ENCODE results near the gene STOML1.

The STOML1 gene, protein sequence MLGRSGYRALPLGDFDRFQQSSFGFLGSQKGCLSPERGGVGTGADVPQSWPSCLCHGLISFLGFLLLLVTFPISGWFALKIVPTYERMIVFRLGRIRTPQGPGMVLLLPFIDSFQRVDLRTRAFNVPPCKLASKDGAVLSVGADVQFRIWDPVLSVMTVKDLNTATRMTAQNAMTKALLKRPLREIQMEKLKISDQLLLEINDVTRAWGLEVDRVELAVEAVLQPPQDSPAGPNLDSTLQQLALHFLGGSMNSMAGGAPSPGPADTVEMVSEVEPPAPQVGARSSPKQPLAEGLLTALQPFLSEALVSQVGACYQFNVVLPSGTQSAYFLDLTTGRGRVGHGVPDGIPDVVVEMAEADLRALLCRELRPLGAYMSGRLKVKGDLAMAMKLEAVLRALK

DNA sequence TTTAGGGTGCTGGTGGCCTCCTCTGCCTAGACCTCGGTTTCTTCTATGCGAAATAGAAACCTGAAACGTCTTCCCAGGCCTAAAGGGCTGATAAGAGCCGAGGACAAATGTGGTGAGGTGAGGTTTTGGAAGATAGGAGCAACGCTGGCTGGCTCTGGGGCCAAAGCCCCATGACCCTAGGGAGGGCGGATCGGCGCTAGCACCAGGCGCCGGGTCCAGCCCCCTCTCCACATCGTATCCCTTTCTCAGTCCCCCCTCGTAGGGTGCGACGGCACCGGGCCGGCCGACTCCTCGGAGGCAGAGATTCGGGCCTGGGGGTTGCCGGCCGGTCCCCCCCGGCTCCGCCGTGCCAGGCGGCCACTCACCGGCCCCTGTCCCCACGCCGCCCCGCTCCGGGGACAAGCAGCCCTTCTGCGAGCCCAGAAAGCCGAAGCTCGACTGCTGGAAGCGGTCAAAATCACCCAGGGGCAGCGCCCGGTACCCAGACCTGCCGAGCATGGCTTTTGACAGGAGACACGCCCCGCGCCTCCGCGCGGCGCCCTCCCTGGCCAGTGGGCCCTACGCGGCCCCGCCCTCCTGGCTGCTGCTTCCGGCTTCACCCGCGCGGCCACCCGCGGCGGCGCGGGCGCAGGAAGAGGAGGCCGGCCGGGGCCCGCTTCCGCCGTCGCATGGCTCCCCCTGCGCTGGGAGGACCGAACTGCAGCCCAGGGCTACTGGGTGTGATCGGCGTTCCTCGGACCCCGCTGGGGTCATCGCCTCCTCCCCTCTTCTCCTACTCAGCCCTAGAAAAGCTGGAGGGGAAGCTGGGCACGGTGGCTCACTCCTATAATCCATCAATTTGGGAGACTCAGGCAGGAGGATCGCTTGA, at the start of gene STOML1:
Gene STOML1 (minus strand): TSS at position 570 of the 868 bp plus-strand sequence. CDS start 72 bp downstream, at position 498.
- DNase-seq: peak; percentile 80 to 95 (median 88)

DNA sequence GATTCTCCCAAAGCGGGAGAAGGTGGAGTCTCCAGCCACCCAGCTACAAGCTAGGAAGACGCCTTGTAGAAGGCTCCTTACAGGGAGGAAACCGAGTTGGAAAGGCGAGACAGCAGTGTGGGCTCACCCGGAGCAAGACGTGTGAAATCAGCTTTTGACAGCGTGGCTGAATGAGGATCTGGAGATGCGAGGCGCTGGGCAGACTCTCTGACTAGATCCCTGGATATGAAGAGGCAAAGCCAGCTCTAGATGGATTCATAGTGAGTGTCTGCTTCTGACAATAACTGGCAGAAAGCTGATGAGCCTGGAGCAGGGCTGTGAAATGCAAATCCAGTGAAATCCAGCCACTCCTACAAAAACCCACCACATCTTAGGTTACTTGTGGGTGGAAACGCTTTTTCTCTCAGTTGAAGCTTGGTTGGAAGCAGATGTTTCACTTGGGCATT, 49.2 kb upstream of the STOML1 start:
- DNase-seq: no peak

DNA sequence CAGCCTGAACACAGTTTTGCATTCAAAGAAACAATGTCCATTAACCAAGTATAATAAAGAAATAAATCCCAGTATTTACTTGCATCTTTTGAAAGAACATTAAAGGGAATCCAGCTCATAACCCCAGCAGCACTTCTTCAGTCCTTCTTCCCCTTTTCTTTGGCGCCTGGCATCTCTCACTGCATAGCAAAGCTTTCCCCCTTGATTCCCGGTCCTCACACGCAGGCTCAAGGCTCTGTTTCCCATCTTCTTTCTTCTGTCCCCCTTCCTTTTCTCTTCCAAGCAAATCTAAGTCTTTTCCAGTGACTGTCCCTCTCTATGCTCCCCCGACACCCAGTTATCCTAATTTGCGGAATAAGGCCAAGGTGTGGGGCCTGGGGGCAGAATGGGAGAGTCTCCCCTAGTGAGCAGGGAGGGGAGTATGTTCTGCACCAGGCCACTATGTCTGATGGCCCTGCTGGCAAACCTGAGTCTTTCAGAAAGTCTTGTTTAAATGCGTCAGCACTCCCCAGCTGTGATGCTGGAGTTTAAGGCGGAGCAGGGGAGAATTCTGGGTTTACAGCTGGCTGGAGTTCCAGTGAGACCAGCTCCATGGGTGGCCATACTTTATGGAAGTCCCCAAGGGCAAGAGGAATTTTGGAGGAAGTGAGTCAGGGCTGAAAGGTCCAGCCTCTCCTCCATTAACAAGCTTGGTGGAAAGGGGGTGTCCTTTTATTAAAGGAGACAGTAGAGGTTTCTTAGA, 48.2 kb upstream of the STOML1 start:
- DNase-seq: no peak

DNA sequence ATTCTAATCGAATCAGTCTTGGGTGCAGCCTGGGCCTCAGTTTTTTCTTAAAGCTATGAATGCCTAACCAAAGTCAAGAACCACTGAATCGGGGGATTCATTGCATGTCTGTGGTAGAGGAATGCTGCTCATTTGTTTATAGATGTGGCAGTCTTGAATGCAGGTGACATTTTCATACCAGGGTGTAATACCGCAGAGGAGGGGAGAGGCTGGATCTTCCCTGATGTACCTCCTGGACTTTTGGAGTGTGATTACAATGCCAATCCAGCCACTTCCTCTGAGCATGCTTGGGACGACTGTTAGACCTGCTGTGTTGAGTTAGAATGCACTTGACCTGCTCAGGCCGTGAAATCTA, 47.5 kb upstream of the STOML1 start:
- DNase-seq: no peak

DNA sequence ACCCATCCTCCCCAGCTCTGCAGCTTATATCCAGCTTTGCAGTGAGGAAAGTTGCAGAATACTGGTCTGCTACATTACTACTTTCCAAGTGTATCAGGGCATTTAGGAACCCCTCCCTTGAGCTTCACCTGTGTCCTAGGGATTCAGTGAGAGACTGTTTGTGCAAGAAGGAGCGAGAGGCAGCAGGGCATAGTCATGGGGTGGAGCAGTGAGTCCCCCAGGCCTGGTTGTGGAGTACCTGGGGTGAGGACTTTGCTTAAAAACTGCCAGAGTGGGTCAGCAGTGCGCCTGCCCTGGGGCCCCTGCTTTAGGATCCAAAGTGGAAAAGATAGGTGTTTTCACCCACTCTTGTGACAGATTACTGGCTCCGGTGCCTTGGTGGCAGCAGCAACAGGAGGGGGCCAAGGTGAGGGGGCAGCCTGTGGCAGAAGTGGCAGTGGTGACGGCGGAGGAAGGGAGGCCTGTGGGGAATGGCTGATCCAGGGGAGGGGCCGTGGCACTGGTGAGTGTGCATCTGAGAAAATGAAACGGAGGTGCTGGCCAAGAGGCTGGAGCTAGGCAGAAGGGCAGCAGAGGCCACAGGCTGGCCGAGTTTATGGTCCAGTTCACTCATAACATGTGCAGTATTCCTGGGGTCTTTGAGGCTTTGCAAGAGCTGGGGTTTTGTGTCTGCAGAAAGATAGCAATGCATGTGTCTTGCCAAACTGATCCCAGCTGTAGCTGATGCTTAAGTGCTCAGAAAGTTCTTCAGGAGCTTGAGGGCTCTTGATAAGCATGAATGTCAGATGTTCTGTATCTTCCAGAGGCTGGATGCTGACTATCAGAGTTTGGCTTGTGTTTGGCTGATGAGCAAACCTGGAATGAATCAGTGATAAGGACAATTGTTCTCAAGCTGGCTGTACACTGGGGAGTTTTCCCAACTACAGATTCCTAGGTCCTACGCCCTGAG, 46.9 kb upstream of the STOML1 start:
- DNase-seq: no peak

DNA sequence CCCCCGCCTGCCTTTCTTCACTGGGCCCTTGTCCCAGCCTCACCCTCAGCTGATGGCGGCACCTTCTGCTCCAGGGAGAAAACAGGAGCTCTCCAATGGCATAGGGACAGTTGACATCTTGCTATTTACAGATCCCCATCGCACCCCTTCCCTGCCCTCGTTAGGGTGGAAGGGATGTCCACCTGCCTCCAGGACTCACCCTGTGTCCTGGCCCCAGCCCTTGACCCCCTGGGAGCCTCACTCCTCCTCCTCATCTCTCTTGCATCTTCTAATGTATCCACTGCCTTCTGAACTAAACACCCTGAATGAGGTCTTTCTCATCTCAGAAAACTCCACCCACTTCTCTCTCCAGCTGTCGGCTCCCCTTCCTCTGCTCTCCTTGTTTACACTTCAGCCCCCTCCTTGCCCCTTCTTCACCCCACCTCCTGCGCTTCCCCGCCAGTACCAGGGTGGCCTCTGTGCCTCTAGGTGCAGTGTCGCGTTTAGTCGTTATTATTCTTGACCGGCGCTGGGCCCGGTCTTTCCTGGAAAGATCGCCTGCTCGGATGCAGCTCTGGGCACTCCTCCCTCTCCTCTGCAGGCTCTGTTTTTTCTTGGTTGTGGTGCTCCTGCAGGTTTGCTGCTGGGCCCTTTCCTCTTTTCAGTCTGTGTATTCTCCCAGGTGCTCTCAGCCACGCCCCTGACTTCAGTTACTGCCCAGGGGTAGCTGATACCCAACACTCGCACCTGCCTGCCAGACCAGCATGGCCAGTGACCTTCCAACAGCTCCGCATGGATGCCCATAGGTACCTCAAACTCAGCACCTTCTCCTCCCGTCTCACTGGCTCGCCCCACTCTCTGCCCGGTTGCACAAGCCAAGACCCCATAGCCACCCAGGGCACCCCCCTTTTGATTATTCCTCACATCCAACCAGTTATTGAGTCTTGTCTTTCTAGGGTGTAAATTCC, 45.3 kb upstream of the STOML1 start:
- DNase-seq: no peak

DNA sequence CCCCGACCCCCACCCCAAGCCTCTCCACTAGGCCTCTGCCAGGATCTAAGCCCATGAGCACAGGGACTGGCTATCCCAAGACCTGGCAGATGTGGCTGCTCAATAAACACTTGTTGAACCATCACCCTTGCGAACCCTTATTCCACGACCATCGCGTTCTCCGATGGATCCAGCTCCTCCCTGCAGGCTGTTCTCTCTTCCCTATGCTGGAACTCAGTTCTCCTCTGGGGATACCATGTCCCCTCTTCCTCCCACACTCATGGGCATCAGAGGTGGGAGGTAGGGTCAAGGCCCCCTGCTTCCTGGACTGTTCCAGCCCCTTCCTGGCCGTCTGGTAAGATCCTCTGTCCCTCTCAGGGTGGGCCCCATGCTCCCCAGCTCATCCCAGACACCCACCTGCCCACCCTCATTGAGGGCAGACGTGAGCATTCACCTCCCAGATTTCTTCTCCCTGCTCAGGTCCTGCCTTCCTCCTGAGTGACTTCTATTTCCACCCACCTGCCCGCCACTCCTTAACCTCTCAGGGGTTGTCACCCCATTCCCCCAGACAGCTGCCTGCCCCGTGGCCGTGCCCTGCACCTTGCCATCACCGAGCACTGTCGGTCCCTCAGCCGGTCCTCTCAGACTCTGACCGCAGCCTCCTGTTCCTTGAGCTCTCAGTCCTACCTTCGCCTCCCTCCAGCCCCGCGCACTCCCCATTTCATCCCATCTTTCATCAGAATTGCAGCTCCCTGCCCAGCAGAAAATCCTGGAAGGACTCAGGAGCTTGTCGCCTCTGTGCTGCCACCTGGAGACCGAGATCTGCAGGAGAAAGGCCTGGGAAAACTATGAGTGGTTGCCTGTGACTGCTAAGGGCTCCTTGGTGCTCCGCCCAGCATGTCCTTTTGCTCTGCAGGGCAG, 44.4 kb upstream of the STOML1 start:
- no peak for DNase-seq

DNA sequence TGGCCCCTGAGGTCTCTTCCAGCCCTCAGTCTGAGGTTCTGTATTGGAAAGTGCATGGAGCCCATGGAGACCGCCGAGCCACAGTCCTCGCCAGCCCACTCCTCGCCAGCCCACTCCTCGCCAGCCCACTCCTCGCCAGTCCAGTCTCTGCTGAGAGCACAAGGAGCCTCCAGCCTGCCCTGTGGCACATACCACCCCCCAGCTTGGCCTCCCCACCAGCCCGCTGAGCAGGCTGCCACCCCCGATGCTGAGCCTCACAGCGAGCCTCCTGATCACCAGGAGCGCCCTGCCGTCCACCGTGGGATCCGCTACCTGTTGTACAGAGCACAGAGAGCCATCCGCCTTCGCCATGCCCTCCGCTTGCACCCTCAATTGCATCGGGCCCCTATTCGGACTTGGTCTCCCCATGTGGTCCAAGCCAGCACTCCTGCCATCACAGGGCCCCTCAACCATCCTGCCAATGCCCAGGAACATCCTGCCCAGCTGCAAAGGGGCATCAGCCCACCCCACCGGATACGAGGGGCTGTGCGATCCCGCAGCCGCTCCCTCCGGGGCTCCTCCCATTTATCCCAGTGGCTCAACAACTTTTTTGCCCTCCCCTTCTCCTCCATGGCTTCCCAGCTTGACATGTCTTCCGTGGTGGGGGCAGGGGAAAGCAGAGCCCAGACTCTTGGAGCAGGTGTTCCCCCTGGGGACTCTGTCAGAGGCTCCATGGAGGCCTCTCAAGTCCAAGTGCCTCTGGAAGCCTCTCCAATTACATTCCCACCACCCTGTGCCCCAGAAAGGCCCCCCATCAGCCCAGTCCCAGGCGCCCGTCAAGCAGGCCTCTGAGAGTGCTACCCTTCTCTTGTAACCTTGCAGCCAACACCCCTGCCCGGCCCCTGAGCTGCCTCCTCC, 43.3 kb upstream of the STOML1 start:
- DNase-seq: no peak

DNA sequence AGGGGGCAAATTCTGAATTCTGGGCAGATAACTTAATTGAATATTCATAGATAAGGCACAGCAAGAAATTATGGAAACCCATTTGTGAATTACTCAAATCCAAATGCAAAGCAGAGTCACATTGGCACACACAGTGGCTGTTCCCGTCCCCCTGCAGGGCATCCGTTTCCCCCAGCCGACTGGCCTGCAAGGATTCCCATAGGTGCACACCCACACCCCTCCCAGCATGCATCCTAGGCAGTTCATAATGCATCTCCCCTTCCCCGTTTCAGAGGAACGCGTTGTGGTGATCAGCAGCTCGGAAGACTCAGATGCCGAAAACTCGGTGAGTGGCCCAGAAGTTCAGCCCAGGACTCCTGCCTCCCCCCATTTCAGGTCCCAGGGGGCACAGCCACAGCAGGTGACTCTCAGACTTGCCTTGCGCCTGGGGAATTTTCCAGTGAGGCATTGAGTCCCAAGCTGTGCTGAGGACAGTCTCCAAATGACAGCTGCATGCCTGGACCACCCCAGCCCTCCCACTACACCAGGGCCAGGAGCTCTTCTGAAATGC, 42.2 kb upstream of the STOML1 start:
- no peak for DNase-seq

DNA sequence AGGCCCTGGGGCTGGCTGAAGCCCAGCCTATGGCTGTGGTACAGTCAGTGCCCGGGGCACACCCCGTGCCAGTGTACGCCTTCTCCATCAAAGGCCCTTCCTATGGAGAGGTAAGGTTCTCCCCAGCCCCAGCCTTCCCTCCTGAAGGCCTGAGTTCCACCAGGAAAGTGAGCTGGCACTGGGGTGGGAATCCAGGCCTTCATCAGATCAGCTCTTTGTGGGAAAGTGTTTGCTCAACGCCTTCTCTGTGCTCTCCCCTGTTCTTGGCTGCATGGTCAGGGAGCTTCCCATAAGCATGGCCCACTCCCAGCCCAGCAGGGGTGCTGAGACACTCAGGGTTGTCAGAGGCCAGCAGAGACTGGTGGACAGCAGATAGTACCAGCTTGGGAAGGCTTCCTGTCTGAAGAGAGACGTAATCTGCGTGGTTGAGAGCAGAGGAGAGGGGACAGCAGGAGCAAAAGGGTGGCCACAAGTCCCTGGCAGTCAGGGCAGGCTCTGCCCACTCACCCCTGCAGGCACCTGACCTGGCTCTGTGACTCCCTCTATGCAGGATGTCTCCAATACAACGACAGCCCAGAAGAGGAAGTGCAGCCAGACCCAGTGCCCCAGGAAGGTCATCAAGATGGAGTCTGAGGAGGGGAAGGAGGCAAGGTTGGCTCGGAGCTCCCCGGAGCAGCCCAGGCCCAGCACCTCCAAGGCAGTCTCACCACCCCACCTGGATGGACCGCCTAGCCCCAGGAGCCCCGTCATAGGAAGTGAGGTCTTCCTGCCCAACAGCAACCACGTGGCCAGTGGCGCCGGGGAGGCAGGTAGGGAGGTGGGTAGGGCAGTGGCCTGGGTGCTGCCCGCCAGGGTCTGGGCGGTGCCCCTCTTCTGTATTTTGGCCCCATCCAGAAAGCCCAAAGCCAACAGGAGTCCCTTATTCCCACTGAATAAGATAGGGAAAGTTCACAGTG, 40.8 kb upstream of the STOML1 start:
- DNase-seq: no peak

DNA sequence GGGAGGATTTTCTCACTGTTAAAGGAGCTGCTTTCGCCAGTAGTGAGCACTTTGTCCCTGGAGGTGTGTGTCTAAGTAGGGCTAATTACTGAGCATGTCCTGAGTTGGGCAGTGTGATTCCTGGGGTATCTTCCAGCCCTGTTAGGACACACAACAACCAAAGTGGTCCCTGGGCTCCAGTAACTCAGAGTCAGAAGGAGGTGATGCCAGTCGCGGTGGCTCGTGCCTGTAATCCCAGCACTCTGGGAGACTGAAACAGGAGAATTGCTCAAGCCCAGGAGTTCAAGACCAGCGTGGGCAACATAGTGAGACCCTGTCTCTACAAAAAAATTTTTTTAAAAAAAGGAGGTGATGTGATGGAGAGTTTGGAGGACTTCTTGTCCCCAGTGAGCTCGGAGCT, 40.0 kb upstream of the STOML1 start:
- no peak for DNase-seq

DNA sequence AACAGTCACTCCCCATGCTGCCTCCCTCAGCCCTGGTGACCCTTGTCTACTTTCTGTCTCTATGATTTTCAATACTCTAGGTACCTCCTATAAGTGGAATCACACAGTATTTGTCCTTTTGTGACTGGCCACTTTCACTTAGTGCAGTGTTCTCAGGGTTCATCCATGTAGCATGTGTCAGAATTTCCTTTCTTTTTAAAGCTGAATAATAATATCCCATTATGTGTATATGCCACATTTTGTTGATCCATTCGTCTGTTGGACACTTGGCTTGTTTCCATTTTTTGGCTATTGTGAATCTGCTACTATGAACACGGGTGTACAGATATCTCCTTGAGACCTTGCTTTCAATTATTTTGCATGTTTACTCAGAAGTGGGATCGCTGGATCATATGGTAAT, 36.6 kb upstream of the STOML1 start:
- no peak for DNase-seq

DNA sequence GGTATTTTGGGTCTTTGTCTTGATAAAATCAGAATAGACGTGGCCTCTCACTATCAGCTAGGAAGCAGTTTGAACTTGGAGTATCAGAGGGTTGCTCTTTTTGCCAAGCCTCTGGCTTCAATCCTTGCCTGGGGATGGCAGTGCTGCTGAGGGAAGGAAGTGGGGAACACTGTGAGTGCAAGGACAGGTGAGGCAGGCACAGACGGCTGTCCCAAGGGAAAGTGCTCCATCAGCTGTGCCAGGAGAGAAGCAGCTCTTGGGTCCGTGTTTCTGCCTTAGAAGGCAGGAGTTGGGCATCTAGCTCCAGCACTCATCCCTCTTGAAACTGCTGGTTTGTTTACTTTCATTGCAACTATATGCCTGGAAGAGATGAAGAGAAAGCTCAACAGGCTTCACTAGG, 35.6 kb upstream of the STOML1 start:
- no peak for DNase-seq

DNA sequence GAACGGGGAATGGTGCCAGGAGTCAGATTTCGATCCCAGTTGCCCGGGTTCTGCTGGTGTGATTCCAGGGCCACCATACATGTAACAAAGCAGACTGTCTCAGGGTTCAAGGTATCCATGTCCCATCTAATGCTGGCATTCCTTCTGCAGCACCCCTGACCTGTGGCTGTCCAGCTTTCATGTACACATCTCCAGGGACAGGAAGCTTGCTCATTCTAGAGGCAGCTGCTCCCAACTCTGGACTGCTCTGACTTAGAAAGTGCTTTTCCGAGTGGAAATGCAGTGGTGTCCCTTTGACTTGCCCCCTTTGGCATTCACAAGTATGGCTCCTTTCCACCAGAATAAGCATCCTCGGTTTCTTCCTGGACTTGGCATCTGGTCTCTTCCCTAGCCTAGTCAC, 33.3 kb upstream of the STOML1 start:
- no peak for DNase-seq

DNA sequence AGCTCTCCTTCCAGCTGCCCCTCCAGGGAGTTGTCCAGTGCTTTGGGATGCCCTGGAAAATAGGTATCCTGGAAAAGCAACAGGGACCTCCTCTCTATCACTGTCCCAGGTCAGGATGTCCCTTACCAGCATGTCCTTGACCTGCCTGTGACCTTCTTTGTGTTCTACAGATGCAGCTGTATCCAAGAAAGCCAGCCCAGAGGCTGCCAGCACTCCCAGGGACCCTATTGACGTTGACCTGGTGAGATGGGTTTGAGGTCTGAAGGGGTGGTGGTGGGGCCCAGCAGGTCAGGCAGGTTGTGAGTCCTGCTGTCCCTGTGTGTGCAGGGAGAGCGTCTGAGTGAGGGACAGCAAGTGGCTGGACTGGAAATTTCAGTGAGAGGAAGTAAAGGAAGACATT, 32.6 kb upstream of the STOML1 start:
- DNase-seq: no peak

DNA sequence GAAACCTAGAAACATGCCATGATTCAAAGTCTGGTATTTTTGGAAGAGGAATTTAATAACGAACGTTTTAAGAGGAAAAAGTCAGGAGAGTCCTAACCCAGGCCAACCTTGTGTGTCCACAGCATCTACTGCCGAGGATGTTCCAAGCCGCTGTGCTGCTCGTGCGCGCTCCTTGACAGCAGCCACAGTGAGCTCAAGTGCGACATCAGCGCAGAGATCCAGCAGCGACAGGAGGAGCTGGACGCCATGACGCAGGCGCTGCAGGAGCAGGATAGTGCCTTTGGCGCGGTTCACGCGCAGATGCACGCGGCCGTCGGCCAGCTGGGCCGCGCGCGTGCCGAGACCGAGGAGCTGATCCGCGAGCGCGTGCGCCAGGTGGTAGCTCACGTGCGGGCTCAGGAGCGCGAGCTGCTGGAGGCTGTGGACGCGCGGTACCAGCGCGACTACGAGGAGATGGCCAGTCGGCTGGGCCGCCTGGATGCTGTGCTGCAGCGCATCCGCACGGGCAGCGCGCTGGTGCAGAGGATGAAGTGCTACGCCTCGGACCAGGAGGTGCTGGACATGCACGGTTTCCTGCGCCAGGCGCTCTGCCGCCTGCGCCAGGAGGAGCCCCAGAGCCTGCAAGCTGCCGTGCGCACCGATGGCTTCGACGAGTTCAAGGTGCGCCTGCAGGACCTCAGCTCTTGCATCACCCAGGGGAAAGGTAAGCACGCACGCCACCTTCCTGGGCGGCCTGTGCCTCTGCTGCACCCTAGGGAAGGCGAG, 30.8 kb upstream of the STOML1 start:
- no peak for DNase-seq

DNA sequence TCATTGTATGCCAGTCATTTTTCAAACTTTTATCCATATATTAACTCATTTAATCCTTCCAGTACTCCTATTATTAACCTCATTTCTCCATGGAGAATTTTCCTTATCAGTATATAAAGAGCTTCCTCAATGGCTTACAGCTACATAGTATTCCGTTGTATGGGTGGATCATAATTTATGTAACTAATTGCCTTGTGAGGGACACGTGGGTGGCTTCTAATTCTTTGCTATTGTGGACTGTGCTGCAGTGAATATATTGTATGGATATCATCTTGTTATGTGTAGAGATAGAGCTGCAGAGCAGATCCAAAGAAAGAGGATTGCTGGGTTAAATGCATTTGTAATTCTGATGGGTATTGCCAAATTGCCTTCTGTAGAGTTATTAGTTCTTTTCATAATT, 27.6 kb upstream of the STOML1 start:
- DNase-seq: no peak

All from stimulated activated naive CD4-positive, alpha-beta T cell (primary cell).